Lung (tissue), 12 donors: ENCODE measurements around the gene ATN1. TPM values are rescaled to one million over a fixed set of nuclear protein-coding genes. Genes with fewer than 3 reads are reported as not detected.

ENCODE experiments used
- ATAC-seq: fragments of 200-7000 bp; cut with Tn5 transposase; one replicate; pipeline ENCODE4 v1.9.1; 2020; ENCODE audit warnings: moderate number of reproducible peaks; ENCODE audit not compliant: insufficient read depth, low FRiP score
- DNase-seq, 3 donors: peaks; one replicate each; pipeline ENCODE4 v3.0.0-alpha.2; 2013 to 2017
- H3K27ac ChIP-seq, 2 donors: one replicate each; pipeline ENCODE4 v1.5.1; 2013; ENCODE audit warnings: mild to moderate bottlenecking in 2 of 2, moderate library complexity in 2 of 2, control low read depth in 1 of 2, inconsistent platforms in 1 of 2, low read depth in 1 of 2, low read length in 1 of 2
- H3K27me3 ChIP-seq, 3 donors: one replicate each; pipeline ENCODE4 v1.5.1; 2013; ENCODE audit warnings: low read length in 2 of 3; ENCODE audit not compliant: control insufficient read depth in 3 of 3, insufficient read depth in 3 of 3
- H3K36me3 ChIP-seq, 4 donors: one replicate each; pipeline ENCODE4 v1.5.1; 2013; ENCODE audit warnings: low read length in 4 of 4, mild to moderate bottlenecking in 1 of 4, moderate library complexity in 1 of 4; ENCODE audit not compliant: control insufficient read depth in 4 of 4, insufficient read depth in 4 of 4
- H3K4me1 ChIP-seq, 5 donors: one replicate each; pipeline ENCODE4 v1.5.1; 2013; ENCODE audit warnings: low read length in 5 of 5, mild to moderate bottlenecking in 2 of 5, moderate library complexity in 1 of 5; ENCODE audit not compliant: control insufficient read depth in 5 of 5, insufficient read depth in 5 of 5
- H3K4me3 ChIP-seq: one replicate; pipeline ENCODE4 v1.5.1; 2013; ENCODE audit warnings: mild to moderate bottlenecking, control low read depth, moderate library complexity
- H3K9ac ChIP-seq, 2 donors: one replicate each; pipeline ENCODE4 v1.5.1; 2013; ENCODE audit warnings: low read length in 2 of 2, control low read depth in 1 of 2; ENCODE audit not compliant: insufficient read depth in 1 of 2
- H3K9me3 ChIP-seq, 4 donors: one replicate each; pipeline ENCODE4 v1.5.1; 2013; ENCODE audit warnings: low read length in 3 of 4, mild to moderate bottlenecking in 1 of 4, moderate library complexity in 1 of 4; ENCODE audit not compliant: control insufficient read depth in 4 of 4, insufficient read depth in 3 of 4
- CTCF ChIP-seq: IDR thresholded peaks from 2 replicates; pipeline ENCODE4 v1.5.1; 2012; ENCODE audit warnings: mild to moderate bottlenecking; ENCODE audit errors: control extremely low read depth, extremely low read depth
- WGBS, 2 donors: extraction: QIAGEN DNeasy Blood & Tissue Kit; methylation state at CpG; one replicate each; pipeline ENCODE4 v1.1.7; 2013; 5-methylcytosine and 5-hydroxymethylcytosine counted together
- polyA plus RNA-seq, 2 donors: library from polyadenylated mRNA; stranded (reverse); fragments of 200-250 nt; gene quantifications; one replicate each; pipeline ENCODE4 v1.2.1, GENCODE V29; 2013
- total RNA-seq, 2 donors: library from RNA; depleted of rRNA in 1 of 2; stranded (reverse); fragments of >200 nt in 1 of 2; gene quantifications; one replicate each; pipeline ENCODE4 v1.2.1, GENCODE V29; 2014 to 2021
- donor health status: control.
- donor health status: control.
- donor health status: Bipolar disorder and iron deficiency.
- donor health status: healthy.
- donor health status: DM: yes; HTN: yes; CAD: no.

ATN1 gene
- total and polyA plus RNA-seq, 4 donors = 63.5 to 113 (median 79.8) TPM

GRCh38 chr12:6928703-6929407 lies 1.1 kb downstream of the ATN1 start:
- DNase-seq (peak in 1 of 3 donors; percentile 34), ATAC-seq (no peak)
- peak overlapping the region; percentile 78 to 89 for H3K9ac ChIP-seq
- no peaks in the 10 kb centered on the region for H3K9me3 ChIP-seq
- H3K4me3 ChIP-seq = peak overlapping the region; percentile 56
- H3K27ac ChIP-seq = peak overlapping the region; percentile 84 to 89
- 10 to 18% methylated on average over 19 of the region's 19 CpGs for WGBS, 2 donors
- no peaks in the 10 kb centered on the region for H3K27me3 ChIP-seq
- TF ChIP-seq CTCF = no peak
- H3K4me1 ChIP-seq = peaks cover 16 to 56% (median 29%) of the 10 kb centered on the region in 5 donors
- H3K36me3 ChIP-seq = peaks cover 0 to 9% (median 3%) of the 10 kb centered on the region in 4 donors

GRCh38 chr12:6929466-6930452 lies 2.0 kb downstream of the ATN1 start:
- peak overlapping the region; percentile 84 to 89 for H3K27ac ChIP-seq
- peaks cover 0 to 17% (median 9%) of the 10 kb centered on the region in 4 donors for H3K36me3 ChIP-seq
- DNase-seq (no peak), ATAC-seq (no peak)
- peak overlapping the region; percentile 78 to 89 for H3K9ac ChIP-seq
- peaks cover 18 to 53% (median 27%) of the 10 kb centered on the region in 5 donors for H3K4me1 ChIP-seq
- peak overlapping the region; percentile 56 for H3K4me3 ChIP-seq
- 49 to 72% methylated on average over 7 of the region's 7 CpGs for WGBS, 2 donors
- no peak for TF ChIP-seq CTCF
- no peaks in the 10 kb centered on the region for H3K9me3 ChIP-seq
- no peaks in the 10 kb centered on the region for H3K27me3 ChIP-seq

- no peak overlapping the region for H3K27ac ChIP-seq
- peaks cover 0 to 25% (median 22%) of the 10 kb centered on the region in 4 donors for H3K36me3 ChIP-seq
- ATAC-seq (no peak), DNase-seq (no peak)
- WGBS, 2 donors = 68 to 80% methylated on average over 1 of the region's 1 CpG
- no peak overlapping the region for H3K9ac ChIP-seq
- peaks cover 12 to 37% (median 13%) of the 10 kb centered on the region in 5 donors for H3K4me1 ChIP-seq
- no peak for TF ChIP-seq CTCF
- H3K9me3 ChIP-seq = no peaks in the 10 kb centered on the region
- no peak overlapping the region for H3K4me3 ChIP-seq
- no peaks in the 10 kb centered on the region for H3K27me3 ChIP-seq
Observed at GRCh38 chr12:6932766-6933165, 5.0 kb downstream of the ATN1 start.
